ENCODE data around the gene RNF144A. TPM values are rescaled to one million over a fixed set of nuclear protein-coding genes. Genes with fewer than 3 reads are reported as not detected.

Gene RNF144A
- total RNA-seq, 1 donor from 2014 or later = 23.5 TPM

GRCh38 chr2:6878549-6878948 is 38.7 kb upstream of the RNF144A start:
- no peak for DNase-seq (ENCODE audit: low read depth)
- no peaks in the 10 kb centered on the region for H3K36me3 ChIP-seq (ENCODE audit: control insufficient read depth, insufficient read depth, low read length)
- TF ChIP-seq, protein P1, sequence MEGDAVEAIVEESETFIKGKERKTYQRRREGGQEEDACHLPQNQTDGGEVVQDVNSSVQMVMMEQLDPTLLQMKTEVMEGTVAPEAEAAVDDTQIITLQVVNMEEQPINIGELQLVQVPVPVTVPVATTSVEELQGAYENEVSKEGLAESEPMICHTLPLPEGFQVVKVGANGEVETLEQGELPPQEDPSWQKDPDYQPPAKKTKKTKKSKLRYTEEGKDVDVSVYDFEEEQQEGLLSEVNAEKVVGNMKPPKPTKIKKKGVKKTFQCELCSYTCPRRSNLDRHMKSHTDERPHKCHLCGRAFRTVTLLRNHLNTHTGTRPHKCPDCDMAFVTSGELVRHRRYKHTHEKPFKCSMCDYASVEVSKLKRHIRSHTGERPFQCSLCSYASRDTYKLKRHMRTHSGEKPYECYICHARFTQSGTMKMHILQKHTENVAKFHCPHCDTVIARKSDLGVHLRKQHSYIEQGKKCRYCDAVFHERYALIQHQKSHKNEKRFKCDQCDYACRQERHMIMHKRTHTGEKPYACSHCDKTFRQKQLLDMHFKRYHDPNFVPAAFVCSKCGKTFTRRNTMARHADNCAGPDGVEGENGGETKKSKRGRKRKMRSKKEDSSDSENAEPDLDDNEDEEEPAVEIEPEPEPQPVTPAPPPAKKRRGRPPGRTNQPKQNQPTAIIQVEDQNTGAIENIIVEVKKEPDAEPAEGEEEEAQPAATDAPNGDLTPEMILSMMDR (IDR thresholded peaks at IDR 0.05; ENCODE audit: insufficient read depth, low read length, poor library complexity, severe bottlenecking) = no peak
- H3K27me3 ChIP-seq (ENCODE audit: control insufficient read depth, insufficient read depth, low read length) = no peaks in the 10 kb centered on the region
- no peak overlapping the region for H3K4me3 ChIP-seq (ENCODE audit: low read depth, low read length)

- no peak for DNase-seq (ENCODE audit: low read depth)
These were observed 38.2 kb upstream of the RNF144A start for GRCh38 chr2:6879011-6879410.

DNA sequence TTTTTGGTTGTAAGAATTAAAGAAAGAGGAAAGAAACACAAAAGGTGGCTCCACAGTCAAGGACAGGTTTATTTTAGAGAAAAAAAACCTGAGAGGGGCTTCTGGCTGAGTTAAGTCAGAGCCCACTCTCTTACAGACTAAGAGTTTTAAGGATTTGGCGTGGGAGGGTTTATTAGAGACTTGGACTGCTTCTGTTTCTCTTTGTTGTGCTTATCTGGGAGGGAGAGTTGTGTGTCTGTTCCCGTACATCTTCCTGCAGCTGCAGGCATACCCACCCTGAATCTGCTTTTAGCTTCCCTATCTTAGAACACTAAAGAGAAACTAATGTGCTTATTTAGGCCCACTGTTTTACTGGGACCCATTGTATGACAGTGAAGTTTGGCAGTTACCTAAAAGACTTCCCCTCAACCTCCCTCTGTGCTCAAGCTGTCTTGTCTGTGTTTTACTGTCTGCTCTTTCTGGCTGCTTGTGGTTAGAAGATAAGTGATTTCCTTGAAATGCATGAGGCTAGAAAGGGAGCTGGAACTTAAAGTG is 36.9 kb upstream of the RNF144A start:
- no peak overlapping the region for H3K4me3 ChIP-seq (ENCODE audit: low read depth, low read length)
- DNase-seq (ENCODE audit: low read depth) = no peak
- H3K27me3 ChIP-seq (ENCODE audit: control insufficient read depth, insufficient read depth, low read length) = no peaks in the 10 kb centered on the region
- no peaks in the 10 kb centered on the region for H3K36me3 ChIP-seq (ENCODE audit: control insufficient read depth, insufficient read depth, low read length)
- TF ChIP-seq, protein P1 (IDR thresholded peaks at IDR 0.05; ENCODE audit: insufficient read depth, low read length, poor library complexity, severe bottlenecking) = no peak

More at GRCh38 chr2:6879011-6879410, 38.2 kb upstream of the RNF144A start:
- H3K36me3 ChIP-seq (ENCODE audit: control insufficient read depth, insufficient read depth, low read length) = no peaks in the 10 kb centered on the region
- TF ChIP-seq, protein P1 (IDR thresholded peaks at IDR 0.05; ENCODE audit: insufficient read depth, low read length, poor library complexity, severe bottlenecking) = no peak
- no peak overlapping the region for H3K4me3 ChIP-seq (ENCODE audit: low read depth, low read length)
- no peaks in the 10 kb centered on the region for H3K27me3 ChIP-seq (ENCODE audit: control insufficient read depth, insufficient read depth, low read length)

GRCh38 chr2:6881046-6881445 is 36.2 kb upstream of the RNF144A start:
- TF ChIP-seq, protein P1 (IDR thresholded peaks at IDR 0.05; ENCODE audit: insufficient read depth, low read length, poor library complexity, severe bottlenecking) = no peak
- no peaks in the 10 kb centered on the region for H3K36me3 ChIP-seq (ENCODE audit: control insufficient read depth, insufficient read depth, low read length)
- no peak for DNase-seq (ENCODE audit: low read depth)
- H3K4me3 ChIP-seq (ENCODE audit: low read depth, low read length) = no peak overlapping the region
- H3K27me3 ChIP-seq (ENCODE audit: control insufficient read depth, insufficient read depth, low read length) = no peaks in the 10 kb centered on the region

DNA sequence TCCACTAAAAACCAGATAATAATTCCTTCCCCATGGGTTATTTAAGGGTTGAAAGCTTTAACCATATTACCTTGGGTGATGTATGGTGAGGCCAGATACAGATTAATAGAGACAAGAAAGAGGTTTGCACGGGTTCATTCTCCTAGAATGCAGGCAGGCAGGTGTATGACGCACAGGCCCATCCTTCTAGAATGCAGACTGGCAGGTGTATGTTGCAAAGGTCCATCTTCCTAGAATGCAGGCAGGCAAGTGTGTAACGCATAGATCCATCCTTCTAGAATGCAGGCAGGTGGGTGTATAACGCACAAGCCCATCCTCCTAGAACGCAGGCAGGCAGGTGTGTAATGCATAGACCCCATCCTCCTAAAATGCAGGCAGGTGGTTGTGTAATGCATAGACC is 35.7 kb upstream of the RNF144A start:
- no peaks in the 10 kb centered on the region for H3K27me3 ChIP-seq (ENCODE audit: control insufficient read depth, insufficient read depth, low read length)
- TF ChIP-seq, protein P1 (IDR thresholded peaks at IDR 0.05; ENCODE audit: insufficient read depth, low read length, poor library complexity, severe bottlenecking) = no peak
- no peaks in the 10 kb centered on the region for H3K36me3 ChIP-seq (ENCODE audit: control insufficient read depth, insufficient read depth, low read length)
- no peak overlapping the region for H3K4me3 ChIP-seq (ENCODE audit: low read depth, low read length)
- DNase-seq (ENCODE audit: low read depth) = no peak

DNA sequence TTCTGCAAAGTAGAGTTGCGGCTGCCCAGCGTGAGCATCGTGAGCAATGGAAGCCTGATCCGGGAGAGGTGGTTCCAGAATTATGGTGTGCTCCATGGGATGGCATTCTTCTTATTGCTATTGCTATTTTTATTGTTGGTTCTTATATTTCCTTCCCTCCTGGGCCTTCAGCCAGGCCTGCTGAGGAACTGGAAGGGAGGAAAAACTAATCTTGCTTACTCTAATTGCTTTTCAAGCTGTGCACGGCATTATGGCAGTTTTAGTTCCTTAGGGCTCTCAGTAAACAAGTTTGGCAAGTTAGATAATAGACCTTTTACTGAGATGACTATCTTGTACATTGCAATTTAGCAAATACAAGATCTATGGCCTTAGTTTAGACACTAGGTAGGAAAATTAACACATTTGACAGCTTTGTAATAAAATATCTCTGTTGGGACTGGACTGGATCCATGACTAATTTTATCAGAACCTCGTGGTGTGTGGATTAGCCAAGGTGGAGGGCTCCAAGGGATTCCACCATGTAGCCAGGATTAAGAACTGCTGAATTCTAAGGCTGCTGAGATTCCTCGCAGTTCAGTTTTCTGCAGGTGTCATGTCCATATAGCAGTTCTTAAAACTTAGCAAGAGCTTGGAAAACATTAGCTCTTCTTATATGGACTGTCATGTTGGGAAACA is 33.6 kb upstream of the RNF144A start:
- Histone ChIP-seq H3K4me3 (ENCODE audit: low read depth, low read length) (no peak overlapping the region), H3K27me3 (ENCODE audit: control insufficient read depth, insufficient read depth, low read length) (no peaks in the 10 kb centered on the region), H3K36me3 (ENCODE audit: control insufficient read depth, insufficient read depth, low read length) (no peaks in the 10 kb centered on the region)
- DNase-seq (ENCODE audit: low read depth) = no peak
- TF ChIP-seq, protein P1 (IDR thresholded peaks at IDR 0.05; ENCODE audit: insufficient read depth, low read length, poor library complexity, severe bottlenecking) = no peak
